GM11168 (cell line): Measurements from ENCODE around the gene IL26.
"Not testable (repeated sequence)": the region's sequence is repeated elsewhere in the genome, so short reads cannot be mapped to it uniquely, and the experiment has no call there.

ENCODE experiments used
- in situ Hi-C: fragments of 300-500 bp; cut with MboI; formaldehyde crosslinking; loops from one replicate; pipeline ENCODE4 v1.12.0; 2022; ENCODE audit warnings: low sequenced_read_pairs; ENCODE audit not compliant: unreplicated experiment

Gene IL26

GRCh38 chr12:68206446-68206845 lies 19.2 kb downstream of the IL26 start:
- in situ Hi-C loops: no loop called here

- in situ Hi-C loops: no loop called here
Measured at GRCh38 chr12:68203460-68203875, 22.1 kb downstream of the IL26 start.

DNA sequence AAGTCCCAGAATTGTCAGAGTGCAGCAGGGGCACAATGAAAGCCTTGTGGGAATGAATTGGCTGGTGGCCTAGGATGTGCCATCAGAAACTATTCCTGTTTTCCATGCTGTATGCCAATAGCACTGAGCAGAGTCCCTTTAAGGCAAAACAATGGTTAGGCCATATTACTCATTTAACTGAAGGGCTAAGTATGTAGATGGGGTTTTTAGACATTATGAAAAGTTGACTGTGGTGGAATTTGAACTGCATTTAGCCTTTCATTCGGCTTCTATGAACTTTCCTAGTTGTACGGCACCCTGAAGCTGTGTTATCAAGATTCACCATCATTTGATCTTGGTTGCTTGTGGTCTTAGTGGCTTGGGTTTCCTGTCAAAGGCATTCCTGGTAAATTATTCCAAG lies 24.8 kb downstream of the IL26 start:
- in situ Hi-C loops: no loop called here

DNA sequence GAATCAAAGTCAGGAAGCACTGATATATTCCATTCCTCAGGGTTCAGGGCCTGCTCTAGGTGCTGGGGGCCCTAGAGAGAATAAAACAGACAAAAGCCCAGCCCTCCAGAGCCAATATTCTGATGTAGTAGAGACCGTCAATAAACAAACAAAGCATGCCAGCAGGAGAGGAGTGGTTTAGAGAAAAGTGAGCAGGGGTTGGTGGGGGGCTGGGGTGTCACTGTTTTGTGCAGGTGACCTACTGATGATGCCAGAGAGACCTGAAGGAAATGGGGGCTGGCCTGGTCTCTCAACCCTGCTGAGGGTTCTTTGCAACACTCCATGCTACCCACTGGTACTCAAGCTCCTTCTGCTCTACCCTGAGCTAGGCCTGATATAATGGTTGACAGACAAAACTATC lies 26.5 kb downstream of the IL26 start:
- in situ Hi-C loops: no loop called here

GRCh38 chr12:68198507-68199086 lies 27.0 kb downstream of the IL26 start:
- in situ Hi-C loops: no loop called here

GRCh38 chr12:68190301-68190700 lies 35.3 kb downstream of the IL26 start:
- in situ Hi-C loops: no loop called here

- in situ Hi-C loops: no loop called here
Measured at GRCh38 chr12:68189821-68190242, 35.8 kb downstream of the IL26 start.

- in situ Hi-C loops: no loop called here
Measured at GRCh38 chr12:68185598-68185997, 40.0 kb downstream of the IL26 start.

DNA sequence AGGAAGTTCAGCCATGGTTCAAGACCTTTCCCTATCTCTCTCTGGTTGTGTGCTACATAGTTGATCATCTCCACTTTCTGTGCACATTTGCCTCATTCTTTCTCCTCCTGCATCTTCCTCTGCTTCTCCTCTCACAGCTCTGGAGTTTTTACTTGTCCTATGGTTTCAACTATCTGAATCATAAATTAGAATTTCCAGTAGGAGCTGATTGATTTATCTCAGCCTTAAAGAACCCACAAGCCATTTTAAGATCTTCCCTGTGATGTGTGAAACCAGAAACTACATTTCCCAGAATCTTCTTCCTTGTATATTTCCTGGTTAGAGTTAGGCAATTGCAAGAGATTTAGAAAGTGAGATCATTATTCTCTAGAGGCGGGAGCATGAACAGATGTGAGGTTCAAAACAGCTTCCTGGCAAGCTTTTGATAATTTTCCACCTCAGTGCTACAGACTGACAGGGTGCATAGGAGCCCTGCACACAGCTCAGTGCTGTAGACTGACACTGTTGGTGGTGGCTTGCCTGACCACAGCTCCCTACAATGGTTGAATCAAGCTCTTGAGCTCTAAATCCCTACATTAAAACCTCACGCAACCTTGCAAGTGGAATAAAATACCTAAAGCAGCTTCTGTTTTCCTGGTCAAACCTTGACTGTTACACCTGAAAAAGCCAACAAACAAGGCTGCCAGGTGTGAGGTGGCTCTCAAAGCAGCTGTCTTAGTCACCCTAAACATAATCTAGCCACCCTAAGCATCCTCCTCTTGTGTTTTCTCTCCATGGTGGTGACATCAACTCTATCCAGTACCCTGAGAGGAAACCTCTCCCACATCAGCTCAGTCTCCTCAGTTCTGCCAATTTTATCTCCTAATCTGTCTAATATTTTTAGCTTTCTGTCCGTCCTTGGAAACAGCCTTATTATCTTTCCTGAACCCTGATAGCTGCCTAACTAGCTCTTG lies 44.5 kb downstream of the IL26 start:
- in situ Hi-C loops: no loop called here

- in situ Hi-C loops: no loop called here
Measured at GRCh38 chr12:68178774-68179439, 46.7 kb downstream of the IL26 start.

DNA sequence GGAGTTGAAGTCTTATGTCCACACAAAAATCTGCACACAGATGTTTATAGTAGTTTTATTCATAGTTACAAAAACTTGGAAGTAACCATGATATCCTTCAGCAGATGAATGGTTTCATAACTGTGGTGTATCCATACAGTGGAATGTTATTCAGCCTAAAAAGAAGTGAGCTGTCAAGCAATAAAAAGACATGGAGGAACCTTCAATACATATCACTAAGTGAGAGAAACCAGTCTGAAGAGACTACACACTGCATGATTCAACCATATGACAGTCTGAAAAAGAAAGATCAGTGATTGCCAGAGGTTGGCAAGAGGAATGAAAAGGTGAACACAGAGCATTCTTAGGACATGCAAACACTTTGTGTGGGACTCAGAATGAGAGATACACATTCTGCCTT lies 47.4 kb downstream of the IL26 start:
- in situ Hi-C loops: no loop called here

GRCh38 chr12:68177562-68177961 lies 48.0 kb downstream of the IL26 start:
- in situ Hi-C loops: no loop called here

GRCh38 chr12:68176257-68176656 lies 49.4 kb downstream of the IL26 start:
- in situ Hi-C loops: no loop called here

- in situ Hi-C loops: no loop called here
Measured at GRCh38 chr12:68175557-68176061, 50.0 kb downstream of the IL26 start.

DNA sequence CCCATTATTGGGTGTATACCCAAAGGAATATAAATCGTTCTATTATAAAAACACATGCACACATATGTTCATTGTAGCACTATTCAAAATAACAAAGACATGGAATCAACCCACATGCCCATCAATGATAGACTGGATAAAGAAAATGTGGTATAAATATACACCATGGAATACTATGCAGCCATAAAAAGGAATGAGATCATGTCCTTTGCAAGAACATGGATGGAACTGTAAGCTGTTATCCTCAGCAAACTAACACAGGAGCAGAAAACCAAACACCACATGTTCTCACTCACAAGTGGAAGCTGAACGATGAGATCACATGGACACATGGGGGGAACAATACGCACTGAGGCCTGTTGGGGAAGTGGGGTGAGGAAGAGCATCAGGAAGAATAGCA lies 50.8 kb downstream of the IL26 start:
- in situ Hi-C loops: not testable (repeated sequence)

GRCh38 chr12:68173792-68174191 lies 51.8 kb downstream of the IL26 start:
- in situ Hi-C loops: no loop called here

GRCh38 chr12:68170726-68171125 lies 54.9 kb downstream of the IL26 start:
- in situ Hi-C loops: no loop called here

DNA sequence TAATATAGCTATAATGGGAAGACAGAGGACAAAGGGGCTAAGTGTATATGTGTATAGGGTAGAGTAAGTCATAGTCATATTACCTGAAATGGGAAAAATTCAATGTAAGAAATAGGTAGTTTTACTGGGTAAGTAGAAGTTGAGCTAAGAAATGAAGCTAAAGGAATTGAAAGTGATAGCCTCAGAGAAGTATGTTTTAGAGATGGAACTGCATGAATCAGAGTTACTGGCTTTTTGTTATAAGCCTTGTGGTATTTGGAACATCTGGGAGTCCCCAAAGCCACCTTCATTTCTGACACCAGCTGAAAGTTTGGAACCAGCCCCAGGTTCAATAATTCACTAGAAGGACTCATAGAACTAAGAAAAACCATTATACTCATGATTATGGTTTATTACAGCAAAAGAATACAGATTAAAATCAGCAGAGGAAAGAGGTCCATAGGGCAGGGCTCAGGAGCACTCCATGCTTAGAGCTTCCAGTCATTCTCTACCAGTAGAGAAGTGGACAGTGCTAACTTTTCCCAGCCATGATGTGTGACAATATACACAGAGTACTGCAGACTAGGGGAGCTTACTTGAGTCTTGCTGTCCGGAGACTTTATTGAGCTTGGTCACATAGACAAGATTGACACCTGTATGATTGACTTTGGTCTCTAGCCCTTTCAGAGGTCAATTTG lies 56.3 kb downstream of the IL26 start:
- in situ Hi-C loops: no loop called here

- in situ Hi-C loops: no loop called here
Measured at GRCh38 chr12:68166317-68166831, 59.2 kb downstream of the IL26 start.

GRCh38 chr12:68163560-68164081 lies 62.0 kb downstream of the IL26 start:
- in situ Hi-C loops: no loop called here
